WERI-Rb-1 (cell line): ENCODE results near the gene TEX53.

Experiments
- DNase-seq: peaks from one replicate; pipeline ENCODE4 v3.0.0-alpha.2; 2020
- H3K27ac ChIP-seq: fragments of 250-450 bp; sonication (Bioruptor Pico); 2 replicates; pipeline ENCODE4 v1.5.1; 2020; ENCODE audit warnings: mild to moderate bottlenecking, moderate library complexity
- H3K27me3 ChIP-seq: fragments of 250-450 bp; sonication (Bioruptor Pico); 2 replicates; pipeline ENCODE4 v1.5.1; 2021; ENCODE audit warnings: mild to moderate bottlenecking, low read depth, moderate library complexity; ENCODE audit not compliant: insufficient read depth, severe bottlenecking
- H3K36me3 ChIP-seq: fragments of 250-450 bp; sonication (Bioruptor Pico); 2 replicates; pipeline ENCODE4 v1.5.1; 2020; ENCODE audit warnings: mild to moderate bottlenecking, moderate library complexity
- H3K4me3 ChIP-seq: 2 replicates; pipeline ENCODE4 v1.5.1; 2011; ENCODE audit warnings: low read depth, mild to moderate bottlenecking, control low read depth, low read length
- H3K9me3 ChIP-seq: fragments of 250-450 bp; sonication (Bioruptor Pico); 2 replicates; pipeline ENCODE4 v1.5.1; 2021; ENCODE audit warnings: mild to moderate bottlenecking, moderate library complexity; ENCODE audit not compliant: severe bottlenecking
- CTCF ChIP-seq: IDR thresholded peaks from 2 replicates; pipeline ENCODE4 v1.5.1; 2011; ENCODE audit warnings: low read depth, mild to moderate bottlenecking, control low read depth, inconsistent platforms, low read length

The TEX53 gene

GRCh38 chr9:114694719-114695269 lies 37.2 kb upstream of the TEX53 start:
- no peak for DNase-seq
- no peak overlapping the region for H3K4me3 ChIP-seq

GRCh38 chr9:114694146-114694545 lies 36.5 kb upstream of the TEX53 start:
- H3K27ac ChIP-seq = no peak overlapping the region

More at GRCh38 chr9:114694719-114695269, 37.2 kb upstream of the TEX53 start:
- no peaks in the 10 kb centered on the region for H3K27me3 ChIP-seq
- TF ChIP-seq CTCF = no peak
- no peaks in the 10 kb centered on the region for H3K36me3 ChIP-seq
- no peaks in the 10 kb centered on the region for H3K9me3 ChIP-seq
- H3K27ac ChIP-seq = no peak overlapping the region

GRCh38 chr9:114693248-114693855 lies 35.7 kb upstream of the TEX53 start:
- Histone ChIP-seq H3K36me3 (no peaks in the 10 kb centered on the region), H3K27me3 (no peaks in the 10 kb centered on the region), H3K27ac (no peak overlapping the region), H3K4me3 (no peak overlapping the region), H3K9me3 (no peaks in the 10 kb centered on the region)
- TF ChIP-seq CTCF = no peak
- no peak for DNase-seq

More at GRCh38 chr9:114694146-114694545, 36.5 kb upstream of the TEX53 start:
- no peaks in the 10 kb centered on the region for H3K9me3 ChIP-seq
- no peaks in the 10 kb centered on the region for H3K36me3 ChIP-seq
- no peaks in the 10 kb centered on the region for H3K27me3 ChIP-seq
- DNase-seq = no peak
- H3K4me3 ChIP-seq = no peak overlapping the region
- TF ChIP-seq CTCF = no peak

- H3K4me3 ChIP-seq = no peak overlapping the region
- TF ChIP-seq CTCF = no peak
- no peak overlapping the region for H3K27ac ChIP-seq
- H3K9me3 ChIP-seq = no peaks in the 10 kb centered on the region
- H3K36me3 ChIP-seq = no peaks in the 10 kb centered on the region
- DNase-seq = no peak
- no peaks in the 10 kb centered on the region for H3K27me3 ChIP-seq
Measured at GRCh38 chr9:114691956-114692295, 34.3 kb upstream of the TEX53 start.

GRCh38 chr9:114691046-114691955 lies 33.7 kb upstream of the TEX53 start:
- H3K4me3 ChIP-seq = no peak overlapping the region
- H3K9me3 ChIP-seq = no peaks in the 10 kb centered on the region
- DNase-seq = no peak
- no peaks in the 10 kb centered on the region for H3K27me3 ChIP-seq
- H3K27ac ChIP-seq = no peak overlapping the region
- no peaks in the 10 kb centered on the region for H3K36me3 ChIP-seq
- no peak for TF ChIP-seq CTCF
